HG03558 (cell line): ENCODE data around the gene NUP93.
"Not testable (repeated sequence)": the region's sequence is repeated elsewhere in the genome, so short reads cannot be mapped to it uniquely, and the experiment has no call there.

Experiments used
- ATAC-seq: cut with Tn5 transposase; IDR thresholded peaks from one replicate; pipeline ENCODE4 v1.9.1; 2021; ENCODE audit warnings: moderate number of reproducible peaks; ENCODE audit not compliant: unreplicated experiment; ENCODE audit errors: extremely low read depth

Gene NUP93

DNA sequence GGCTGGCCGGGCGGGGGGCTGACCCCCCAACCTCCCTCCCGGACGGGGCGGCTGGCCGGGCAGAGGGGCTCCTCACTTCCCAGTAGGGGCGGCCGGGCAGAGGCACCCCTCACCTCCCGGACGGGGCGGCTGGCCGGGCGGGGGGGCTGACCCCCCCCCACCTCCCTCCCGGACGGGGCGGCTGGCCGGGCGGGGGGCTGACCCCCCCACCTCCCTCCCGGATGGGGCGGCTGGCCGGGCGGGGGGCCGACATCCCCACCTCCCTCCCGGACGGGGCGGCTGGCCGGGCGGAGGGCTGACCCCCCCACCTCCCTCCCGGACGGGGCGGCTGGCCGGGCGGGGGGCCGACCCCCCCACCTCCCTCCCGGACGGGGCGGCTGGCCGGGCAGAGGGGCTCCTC lies 9.4 kb downstream of the NUP93 start:
- not testable (repeated sequence) for ATAC-seq

- no peak for ATAC-seq
Observed at GRCh38 chr16:56741399-56741798, 11.5 kb downstream of the NUP93 start.

- ATAC-seq: no peak
Observed at GRCh38 chr16:56742030-56742984, 12.4 kb downstream of the NUP93 start.

DNA sequence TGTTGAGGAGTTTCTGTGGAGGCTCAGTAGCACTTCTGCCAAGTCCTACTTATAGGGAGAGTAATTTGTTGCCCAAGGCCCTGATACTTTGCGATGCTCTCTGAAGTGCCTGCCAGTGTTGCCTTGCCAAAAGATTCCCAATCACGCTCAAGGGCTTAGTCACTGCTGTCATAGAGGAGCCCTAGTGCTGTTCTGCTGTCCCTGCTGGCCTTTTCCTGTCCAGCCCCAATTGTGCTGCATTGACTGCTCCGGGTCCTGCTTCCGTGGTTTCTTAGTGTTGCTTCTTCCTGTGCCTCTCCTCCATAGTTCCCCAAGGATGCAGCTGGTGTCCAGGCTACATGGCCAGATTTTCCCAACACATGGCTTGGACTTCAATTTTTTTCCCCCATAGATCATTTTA lies 13.9 kb downstream of the NUP93 start:
- no peak for ATAC-seq

- no peak for ATAC-seq
Observed at GRCh38 chr16:56744996-56745640, 15.2 kb downstream of the NUP93 start.

GRCh38 chr16:56747486-56748045 lies 17.6 kb downstream of the NUP93 start:
- ATAC-seq: no peak

- ATAC-seq: no peak
Observed at GRCh38 chr16:56748191-56748590, 18.3 kb downstream of the NUP93 start.

DNA sequence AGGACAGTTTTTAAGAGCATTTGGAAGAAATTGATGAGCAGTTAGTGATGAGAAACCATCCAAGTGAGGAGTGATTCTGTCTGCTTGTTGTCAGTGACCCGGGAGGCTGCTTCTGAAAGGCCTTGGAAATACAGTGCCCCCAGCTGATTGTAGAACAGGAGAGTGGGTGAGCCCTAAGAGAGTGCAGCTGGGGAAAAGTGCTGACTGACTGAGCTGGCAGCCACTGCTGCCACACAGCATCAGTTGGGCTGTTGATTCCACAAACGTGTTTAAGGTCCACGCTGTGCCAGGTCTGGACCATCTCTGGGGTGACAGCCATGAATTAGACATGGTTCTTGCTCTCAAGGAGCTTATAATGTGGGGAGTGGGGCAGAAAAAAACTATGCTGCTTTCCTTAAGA lies 18.9 kb downstream of the NUP93 start:
- no peak for ATAC-seq

GRCh38 chr16:56749672-56750491 lies 20.0 kb downstream of the NUP93 start:
- ATAC-seq: no peak

GRCh38 chr16:56753410-56753809 lies 23.5 kb downstream of the NUP93 start:
- no peak for ATAC-seq

DNA sequence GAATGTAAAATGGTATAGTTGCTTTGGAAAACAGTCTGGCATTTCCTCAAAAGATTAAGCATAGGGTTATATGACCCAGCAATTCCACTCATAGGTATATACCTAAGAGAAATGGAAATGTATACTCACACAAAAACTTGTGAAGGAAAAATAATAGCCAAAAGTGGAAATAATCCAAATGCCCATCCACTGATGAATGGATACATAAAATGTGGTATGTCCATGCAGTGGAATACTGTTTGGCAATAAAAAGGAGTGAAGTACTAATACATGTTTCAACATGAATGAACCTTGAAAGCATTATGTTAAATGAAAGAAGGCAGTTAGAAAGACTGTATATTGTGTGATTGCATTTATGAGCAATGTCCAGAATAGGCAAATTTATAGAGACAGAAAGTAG lies 25.1 kb downstream of the NUP93 start:
- ATAC-seq: no peak

GRCh38 chr16:56758432-56758831 lies 28.5 kb downstream of the NUP93 start:
- no peak for ATAC-seq

DNA sequence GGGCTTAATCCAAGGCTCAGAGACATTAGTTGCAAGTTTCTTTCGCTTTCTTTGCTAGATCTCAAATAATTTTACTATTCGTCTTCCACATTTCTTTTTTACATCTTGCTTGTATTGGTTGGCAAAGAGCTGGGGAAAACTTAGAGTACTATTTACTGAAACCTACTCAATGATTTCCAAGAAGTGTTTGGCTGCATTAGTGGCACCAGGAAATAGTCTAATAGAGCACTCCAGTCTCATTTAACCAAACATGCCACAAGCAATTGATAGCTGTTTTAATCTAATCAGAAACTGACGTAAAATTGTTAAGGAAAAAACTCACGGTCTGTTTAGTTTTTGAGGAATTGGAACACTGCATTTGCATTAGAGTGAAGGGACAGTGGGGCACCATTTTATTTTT lies 29.0 kb downstream of the NUP93 start:
- no peak for ATAC-seq

DNA sequence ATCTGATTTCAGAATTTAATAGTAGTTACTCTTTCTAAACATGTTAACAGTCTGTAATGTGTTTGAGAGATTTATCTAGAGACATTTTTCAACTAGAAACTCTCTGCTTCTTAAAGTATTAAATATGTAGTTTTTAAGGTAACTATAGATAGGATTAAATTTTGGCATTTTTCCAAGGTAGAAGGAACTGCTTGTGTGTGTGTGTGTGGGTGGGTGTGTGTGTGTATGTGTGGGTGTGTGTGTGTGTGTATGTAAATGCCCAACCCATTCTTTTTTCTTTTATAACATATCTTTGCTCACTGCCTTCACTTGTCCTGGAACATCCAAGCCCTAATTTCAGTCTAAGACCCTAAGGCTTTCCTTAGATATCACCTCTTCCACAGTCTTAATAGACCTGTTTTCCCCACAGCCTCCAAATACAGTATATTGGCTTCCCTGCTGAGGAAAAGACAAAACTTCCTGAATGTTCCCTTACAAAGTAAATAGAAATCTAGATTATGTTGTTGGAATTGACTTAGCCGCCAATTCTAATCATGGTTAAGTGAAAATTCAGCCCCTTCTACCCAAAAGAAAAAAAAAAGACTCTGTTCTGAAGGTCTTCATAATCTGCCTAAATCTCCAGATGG lies 33.5 kb downstream of the NUP93 start:
- no peak for ATAC-seq

GRCh38 chr16:56764835-56765234 lies 34.9 kb downstream of the NUP93 start:
- no peak for ATAC-seq

DNA sequence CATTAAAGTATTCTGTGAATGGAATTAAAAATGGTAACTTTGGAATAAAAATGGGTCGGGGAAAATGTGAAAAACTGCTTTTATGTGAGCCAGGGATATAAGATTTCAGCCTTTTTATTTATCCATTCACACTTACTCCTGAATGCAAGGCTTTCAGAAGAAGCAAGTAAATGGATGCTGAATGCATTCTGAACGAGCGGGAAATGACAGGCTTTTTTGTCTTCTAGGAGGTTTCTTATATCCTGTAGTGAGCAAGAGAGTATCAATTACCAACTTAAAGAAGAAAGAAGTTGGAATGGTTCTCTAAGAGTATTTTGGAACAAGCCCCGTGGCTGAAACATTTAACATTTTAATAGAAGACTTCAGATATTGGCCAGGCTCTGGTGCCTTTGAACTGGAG lies 36.0 kb downstream of the NUP93 start:
- ATAC-seq: no peak

- no peak for ATAC-seq
Observed at GRCh38 chr16:56767024-56767423, 37.1 kb downstream of the NUP93 start.

DNA sequence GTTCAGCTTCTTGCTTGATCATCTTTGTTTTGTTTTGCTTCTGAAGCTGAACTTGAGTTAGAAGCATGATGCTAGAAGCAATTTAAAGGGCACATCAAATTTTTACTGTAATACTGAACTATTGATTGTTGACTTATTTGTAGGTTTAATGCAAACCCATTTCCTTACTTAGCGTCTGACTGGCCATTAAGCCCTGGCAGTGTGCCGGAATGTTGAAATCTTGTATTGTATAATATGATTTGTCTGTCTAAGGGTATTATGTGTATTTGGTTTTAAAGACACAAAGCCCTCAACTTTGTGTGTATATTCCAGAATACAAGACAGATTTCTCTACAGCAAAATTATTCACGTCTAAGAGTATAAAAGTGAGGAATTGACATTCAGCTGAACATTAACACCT lies 39.7 kb downstream of the NUP93 start:
- ATAC-seq: no peak

DNA sequence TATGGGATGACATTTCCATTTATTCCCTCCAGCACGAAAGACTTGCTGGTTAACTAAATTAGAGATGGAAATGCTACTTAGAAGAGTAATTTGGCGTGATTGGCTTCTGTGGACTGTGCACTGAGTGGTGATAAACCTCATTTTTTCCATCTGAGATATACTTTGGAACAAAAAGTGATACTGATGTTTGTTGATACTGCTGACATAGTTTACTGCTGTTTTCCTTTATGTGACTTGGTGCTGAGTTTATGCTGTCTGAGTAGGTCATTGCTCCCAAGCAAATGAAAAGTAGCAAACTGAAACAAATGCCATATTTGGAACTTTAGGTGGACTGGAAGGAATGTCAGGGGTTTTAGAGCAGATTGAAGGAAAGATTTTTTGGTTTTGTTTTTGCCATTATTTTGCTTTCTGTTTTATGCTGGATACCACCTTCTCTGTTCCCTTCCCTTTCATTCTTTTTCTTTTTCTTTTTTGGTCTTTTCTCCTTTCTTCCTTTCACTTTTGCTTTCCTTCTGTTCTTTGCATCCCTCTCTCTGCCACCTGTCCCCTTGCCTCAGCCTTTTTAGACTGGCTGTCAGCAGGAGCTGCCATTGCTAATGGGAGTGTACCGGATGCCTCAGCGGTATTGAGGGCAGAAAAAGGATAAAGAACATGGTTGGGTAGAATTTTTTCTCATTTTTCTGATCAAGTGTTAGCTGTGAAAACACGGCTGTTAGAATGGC lies 41.8 kb downstream of the NUP93 start:
- no peak for ATAC-seq
